Testis (tissue), 3 donors: ENCODE results near the gene LRRC7. TPM values are rescaled to one million over a fixed set of nuclear protein-coding genes. Genes with fewer than 3 reads are reported as not detected.

ENCODE experiments used
- DNase-seq: peaks from one replicate; pipeline ENCODE4 v3.0.0-alpha.2; 2019
- H3K27ac ChIP-seq, 2 donors: fragments of 200-600 bp; sonication (generic); one replicate each; pipeline ENCODE4 v1.5.1; 2019
- H3K27me3 ChIP-seq: fragments of 200-600 bp; sonication (generic); one replicate; pipeline ENCODE4 v1.5.1; 2019
- H3K36me3 ChIP-seq: fragments of 200-600 bp; sonication (generic); one replicate; pipeline ENCODE4 v1.5.1; 2017; ENCODE audit warnings: low read depth; ENCODE audit errors: missing control alignments
- H3K4me1 ChIP-seq: fragments of 200-600 bp; sonication (generic); one replicate; pipeline ENCODE4 v1.5.1; 2019
- H3K4me3 ChIP-seq, 2 donors: fragments of 200-600 bp; sonication (generic); one replicate each; pipeline ENCODE4 v1.5.1; 2017 to 2019
- H3K9me3 ChIP-seq: fragments of 200-600 bp; sonication (generic); one replicate; pipeline ENCODE4 v1.5.1; 2017
- POLR2A ChIP-seq: fragments of 450-650 bp; IDR thresholded peaks from one replicate; pipeline ENCODE4 v1.6.1; 2017; ENCODE audit warnings: antibody characterized with exemption, mild to moderate bottlenecking, moderate library complexity
- WGBS, 2 donors: methylation state at CpG; one replicate each; pipeline ENCODE4 v1.1.5; 2018; 5-methylcytosine and 5-hydroxymethylcytosine counted together
- intact Hi-C: fragments of 100-400 bp; cut with DNase I; formaldehyde crosslinking; loops from one replicate; pipeline ENCODE4 v1.15.1; 2023; ENCODE audit warnings: low total_unique reads
- polyA plus RNA-seq: library from polyadenylated mRNA; stranded (reverse); fragments of 350-450 nt; fragmentation: Illumina TruSeq; extraction: RNeasy Lipid Tissue Mini Kit (QIAGEN cat#74804); gene quantifications from one replicate; pipeline ENCODE4 v1.2.3, GENCODE V29; 2014; ENCODE audit warnings: low read depth, low replicate concordance; ENCODE audit not compliant: insufficient read depth
- total RNA-seq, 2 donors: library from RNA; depleted of rRNA; stranded (reverse); fragments of >200 nt; gene quantifications; one replicate each; pipeline ENCODE4 v1.2.3, GENCODE V29; 2016
- TF ChIP-seq, protein P1 (sequence below), 3 experiments: fragments of 450-650 bp in 2 of 3; fragments of 200-600 bp in 1 of 3; sonication (generic) in 1 of 3; IDR thresholded peaks; one replicate each; pipeline ENCODE4 v1.5.1; 2016 to 2019; ENCODE audit warnings: antibody characterized with exemption in 3 of 3, mild to moderate bottlenecking in 2 of 3, moderate library complexity in 1 of 3

Gene LRRC7
- total and polyA plus RNA-seq, 3 donors from 2014 or later: 5.2 to 8.0 (median 6.9) TPM

DNA sequence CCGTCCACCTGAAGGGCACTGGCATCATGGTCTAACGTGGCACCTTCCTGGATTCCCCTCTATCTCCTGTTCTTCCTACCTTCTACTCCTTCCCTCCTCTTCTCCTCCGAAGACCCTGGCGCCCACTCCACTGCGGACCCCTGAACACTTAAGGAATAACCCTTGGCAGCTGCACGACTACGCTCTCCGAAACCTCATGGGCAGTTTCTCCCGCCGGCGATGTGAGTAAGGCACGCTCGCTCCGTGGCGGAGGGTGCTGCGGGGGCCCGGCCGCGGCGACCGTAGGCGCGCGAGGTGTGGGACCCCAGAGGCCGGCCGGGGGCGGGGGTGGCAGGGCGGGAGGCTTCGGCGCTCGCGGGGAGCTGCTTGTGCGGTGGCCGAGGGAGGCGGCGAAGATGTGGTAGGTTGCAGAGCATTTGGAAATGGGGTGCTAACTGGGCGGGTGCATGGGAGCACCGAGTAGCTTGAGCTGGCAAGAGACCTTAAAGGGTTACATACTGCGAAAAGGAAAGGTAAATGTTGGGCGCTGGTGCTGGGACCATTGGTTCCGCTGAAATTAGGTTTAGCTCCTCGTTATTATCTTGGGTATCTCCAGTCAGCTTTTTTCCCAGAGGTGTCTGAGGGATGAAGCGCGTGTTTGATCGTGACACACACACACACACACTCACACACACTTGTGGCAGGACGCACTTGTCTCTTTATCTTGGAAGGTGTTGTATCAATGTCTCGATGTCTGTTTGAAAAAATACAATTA, 876 bp downstream of the LRRC7 start:
- intact Hi-C loops: loop anchor here (2.0 kb wide), 1 partner anchor 40 kb away; no protein-coding TSS in a partner anchor
- H3K4me1 ChIP-seq: no peaks in the 10 kb centered on the region
- H3K27me3 ChIP-seq: no peaks in the 10 kb centered on the region
- H3K36me3 ChIP-seq: no peaks in the 10 kb centered on the region
- H3K4me3 ChIP-seq: peak overlapping the region; percentile 37 to 64
- TF ChIP-seq POLR2A: no peak
- TF ChIP-seq, protein P1, sequence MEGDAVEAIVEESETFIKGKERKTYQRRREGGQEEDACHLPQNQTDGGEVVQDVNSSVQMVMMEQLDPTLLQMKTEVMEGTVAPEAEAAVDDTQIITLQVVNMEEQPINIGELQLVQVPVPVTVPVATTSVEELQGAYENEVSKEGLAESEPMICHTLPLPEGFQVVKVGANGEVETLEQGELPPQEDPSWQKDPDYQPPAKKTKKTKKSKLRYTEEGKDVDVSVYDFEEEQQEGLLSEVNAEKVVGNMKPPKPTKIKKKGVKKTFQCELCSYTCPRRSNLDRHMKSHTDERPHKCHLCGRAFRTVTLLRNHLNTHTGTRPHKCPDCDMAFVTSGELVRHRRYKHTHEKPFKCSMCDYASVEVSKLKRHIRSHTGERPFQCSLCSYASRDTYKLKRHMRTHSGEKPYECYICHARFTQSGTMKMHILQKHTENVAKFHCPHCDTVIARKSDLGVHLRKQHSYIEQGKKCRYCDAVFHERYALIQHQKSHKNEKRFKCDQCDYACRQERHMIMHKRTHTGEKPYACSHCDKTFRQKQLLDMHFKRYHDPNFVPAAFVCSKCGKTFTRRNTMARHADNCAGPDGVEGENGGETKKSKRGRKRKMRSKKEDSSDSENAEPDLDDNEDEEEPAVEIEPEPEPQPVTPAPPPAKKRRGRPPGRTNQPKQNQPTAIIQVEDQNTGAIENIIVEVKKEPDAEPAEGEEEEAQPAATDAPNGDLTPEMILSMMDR (IDR thresholded peaks at IDR 0.05): no peak
- DNase-seq: peak; percentile 15
- no peak overlapping the region for H3K27ac ChIP-seq
- no peaks in the 10 kb centered on the region for H3K9me3 ChIP-seq
- 1 to 2% methylated on average over 46 to 47 of the region's 47 CpGs for WGBS, 2 donors

DNA sequence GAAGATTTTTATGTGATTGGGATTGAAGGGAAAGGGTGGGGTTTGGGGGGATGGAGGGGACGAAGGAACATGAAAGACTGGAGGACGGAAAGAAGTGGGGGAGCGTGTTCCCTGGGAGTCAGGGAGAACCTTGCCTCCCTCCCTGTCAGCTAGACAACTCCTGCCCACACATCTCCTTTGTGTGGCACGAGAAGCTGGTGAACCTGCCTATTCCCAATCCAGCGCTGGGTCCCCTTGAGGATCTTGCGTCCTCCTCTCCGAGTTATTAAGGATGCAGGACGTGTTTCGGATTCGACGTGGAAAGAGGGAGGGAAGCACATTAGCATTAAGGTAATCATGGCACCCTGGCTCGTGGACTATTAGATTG, 1.4 kb downstream of the LRRC7 start:
- Histone ChIP-seq H3K4me1 (no peaks in the 10 kb centered on the region), H3K36me3 (no peaks in the 10 kb centered on the region), H3K27ac (no peak overlapping the region), H3K9me3 (no peaks in the 10 kb centered on the region), H3K4me3 (no peak overlapping the region), H3K27me3 (no peaks in the 10 kb centered on the region)
- intact Hi-C loops: loop anchor here (2.0 kb wide), 1 partner anchor 40 kb away; no protein-coding TSS in a partner anchor
- no peak for TF ChIP-seq POLR2A
- TF ChIP-seq, protein P1 (IDR thresholded peaks at IDR 0.05): no peak
- DNase-seq: no peak
- 1% methylated on average over 12 of the region's 12 CpGs for WGBS, 2 donors

DNA sequence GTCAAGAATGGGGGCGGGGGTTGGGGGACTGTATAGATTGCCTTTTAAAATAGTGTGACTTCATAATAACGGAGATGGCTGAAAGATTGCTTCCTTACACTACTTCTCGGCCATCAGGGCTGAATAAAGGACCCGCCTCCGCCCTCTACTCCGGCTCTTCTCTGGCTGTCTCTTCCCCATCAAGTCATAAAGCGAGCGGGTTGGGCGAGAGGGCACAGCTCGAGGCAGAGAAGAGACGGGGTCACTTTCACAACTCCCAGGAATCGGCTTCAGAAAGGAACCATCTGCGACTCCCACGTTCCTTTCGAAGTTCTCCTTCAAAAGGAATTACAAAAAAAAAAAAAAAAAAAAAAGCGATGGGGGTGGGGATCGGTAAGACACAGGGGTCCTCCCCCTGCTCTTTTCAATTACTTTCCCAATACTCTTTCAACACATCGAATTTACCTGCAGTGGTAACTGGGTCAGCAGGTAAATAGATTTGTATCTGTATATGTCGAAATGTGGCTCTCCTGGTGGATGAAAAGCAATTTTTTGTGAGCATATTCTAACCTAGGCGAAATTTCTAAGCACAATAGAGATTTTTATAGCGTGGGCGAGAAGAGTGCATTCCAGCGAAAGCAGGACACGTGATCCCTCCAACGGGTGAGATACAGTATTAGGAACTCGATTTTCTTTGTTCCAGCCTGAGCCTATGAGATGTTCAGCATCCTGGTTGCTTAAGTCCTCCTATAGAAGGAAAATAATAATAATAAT, 2.0 kb downstream of the LRRC7 start:
- intact Hi-C loops: loop anchor here (2.0 kb wide), 1 partner anchor 41 kb away; no protein-coding TSS in a partner anchor
- no peak overlapping the region for H3K4me3 ChIP-seq
- H3K27ac ChIP-seq: no peak overlapping the region
- no peaks in the 10 kb centered on the region for H3K36me3 ChIP-seq
- H3K4me1 ChIP-seq: no peaks in the 10 kb centered on the region
- H3K9me3 ChIP-seq: no peaks in the 10 kb centered on the region
- H3K27me3 ChIP-seq: no peaks in the 10 kb centered on the region
- no peak for TF ChIP-seq POLR2A
- TF ChIP-seq, protein P1 (IDR thresholded peaks at IDR 0.05): no peak
- no peak for DNase-seq
- 4 to 6% methylated on average over 26 of the region's 26 CpGs for WGBS, 2 donors

DNA sequence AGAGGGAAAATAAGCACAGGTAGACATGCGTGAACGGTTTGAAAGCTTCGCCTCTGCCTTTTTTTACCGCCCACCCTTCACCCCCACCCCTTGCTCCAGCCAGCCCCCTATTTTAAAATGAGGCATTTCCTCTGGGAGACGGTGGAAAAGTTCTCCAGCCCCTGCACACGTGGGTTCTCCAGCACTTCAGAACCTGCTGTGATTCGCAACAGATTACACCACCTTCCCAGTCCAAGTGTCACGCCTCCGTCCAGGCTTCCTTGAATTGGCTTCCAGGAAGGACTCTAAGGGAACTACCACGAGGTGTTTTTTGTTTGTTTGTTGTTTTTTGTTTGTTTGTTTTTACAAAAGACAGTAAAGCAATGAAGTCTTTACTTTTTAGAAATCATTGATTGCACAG, 2.6 kb downstream of the LRRC7 start:
- intact Hi-C loops: no loop called here
- Histone ChIP-seq H3K27me3 (no peaks in the 10 kb centered on the region), H3K9me3 (no peaks in the 10 kb centered on the region), H3K36me3 (no peaks in the 10 kb centered on the region), H3K4me3 (no peak overlapping the region), H3K4me1 (no peaks in the 10 kb centered on the region), H3K27ac (no peak overlapping the region)
- DNase-seq: no peak
- WGBS, 2 donors: 39 to 49% methylated on average over 10 of the region's 10 CpGs
- TF ChIP-seq, protein P1 (IDR thresholded peaks at IDR 0.05): no peak
- TF ChIP-seq POLR2A: no peak
